HG03354 (cell line): ENCODE data around the gene TSPOAP1.

ENCODE experiments used
- ATAC-seq: cut with Tn5 transposase; IDR thresholded peaks from one replicate; pipeline ENCODE4 v1.9.1; 2021; ENCODE audit warnings: mild to moderate bottlenecking; ENCODE audit not compliant: unreplicated experiment, poor library complexity, severe bottlenecking

Gene TSPOAP1

DNA sequence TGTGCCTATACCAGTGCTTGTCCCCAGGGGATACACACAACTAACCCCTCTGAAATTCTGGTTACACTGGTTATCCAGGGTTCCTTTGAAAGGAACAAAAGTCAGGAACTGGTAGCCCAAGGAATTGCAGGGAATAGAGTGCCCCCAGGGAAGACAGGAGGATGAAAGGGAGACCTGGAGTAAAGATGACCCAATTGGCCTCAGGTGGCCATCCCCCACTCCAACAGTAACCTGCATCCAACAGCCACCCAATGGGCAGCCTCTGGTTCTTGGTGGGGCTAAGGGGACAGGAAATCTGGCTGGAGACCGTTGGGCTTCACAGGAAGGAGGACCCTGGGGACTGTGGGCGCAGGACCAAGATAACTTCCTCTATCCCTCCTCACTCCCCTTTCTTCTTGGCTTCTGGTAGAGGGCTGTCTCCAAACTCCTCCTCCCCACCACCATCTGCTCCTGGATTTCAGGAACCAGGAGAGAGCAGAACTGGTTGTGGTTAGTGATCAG lies 47.0 kb downstream of the TSPOAP1 start:
- no peak for ATAC-seq

- ATAC-seq, result no peak
These were observed 47.9 kb downstream of the TSPOAP1 start, which contains the start of gene MPO for GRCh38 chr17:58280480-58281217. Gene MPO, minus strand, starts transcription at chr17:58280935. Its CDS starts 177 bp downstream, at chr17:58280758.

GRCh38 chr17:58279736-58280479 lies 48.7 kb downstream of the TSPOAP1 start:
- ATAC-seq, result no peak

GRCh38 chr17:58279016-58279711 lies 49.4 kb downstream of the TSPOAP1 start:
- ATAC-seq, result no peak

- ATAC-seq, result no peak
These were observed 50.0 kb downstream of the TSPOAP1 start for GRCh38 chr17:58278661-58279015.

GRCh38 chr17:58277802-58278595 lies 50.6 kb downstream of the TSPOAP1 start:
- no peak for ATAC-seq

DNA sequence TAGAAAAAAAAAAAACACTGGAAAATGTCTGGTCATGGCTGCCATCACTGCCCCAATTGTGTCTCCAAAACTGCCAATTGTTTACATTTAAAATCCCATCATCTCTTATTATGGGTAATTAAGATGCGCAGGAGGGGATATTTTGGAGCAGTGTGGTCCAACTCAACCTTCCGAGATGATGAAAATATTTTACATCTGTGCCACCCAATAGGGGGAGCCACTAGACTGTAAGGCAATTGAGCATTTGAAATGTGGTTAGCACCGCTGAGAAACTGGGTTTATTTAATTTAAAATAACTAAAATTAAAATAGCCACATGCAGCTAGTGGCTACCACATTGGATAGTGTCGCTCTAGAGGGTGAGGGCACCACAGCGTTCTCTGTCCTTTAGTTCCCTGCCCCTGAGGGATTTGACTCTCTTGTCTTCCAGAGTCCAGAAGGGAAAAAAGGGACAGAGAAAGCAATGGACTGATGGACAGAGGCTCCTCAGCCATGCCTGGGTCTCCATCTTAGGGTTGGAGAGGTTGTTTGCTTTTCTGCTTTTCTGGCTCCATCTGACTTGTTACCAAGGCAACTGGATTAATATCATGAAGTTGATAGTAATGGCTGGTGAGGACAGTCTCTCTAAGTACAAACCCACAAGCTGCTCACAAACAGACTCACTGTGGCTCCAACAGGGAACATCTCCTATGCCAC lies 51.3 kb downstream of the TSPOAP1 start:
- no peak for ATAC-seq

GRCh38 chr17:58276423-58276822 lies 52.2 kb downstream of the TSPOAP1 start:
- ATAC-seq, result no peak

DNA sequence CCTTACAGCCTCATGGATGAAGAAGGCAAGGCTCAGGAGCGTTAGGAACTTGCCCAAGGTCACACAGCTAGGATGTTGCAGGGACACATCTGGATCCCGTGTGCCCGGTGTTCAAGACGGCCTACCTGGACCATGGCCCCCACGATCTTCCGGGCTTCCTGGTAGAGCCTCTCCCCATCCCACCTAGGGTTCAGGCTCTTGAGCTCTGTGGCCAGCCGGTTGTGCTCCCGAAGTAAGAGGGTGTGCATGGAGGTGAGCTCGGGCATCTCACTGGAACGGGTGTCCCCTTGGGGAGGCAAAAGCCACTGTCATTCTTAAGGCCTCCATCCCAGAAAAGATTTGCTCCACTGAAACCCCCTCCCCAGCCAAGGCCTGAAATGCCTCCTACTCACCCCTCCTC lies 53.2 kb downstream of the TSPOAP1 start:
- no peak for ATAC-seq

DNA sequence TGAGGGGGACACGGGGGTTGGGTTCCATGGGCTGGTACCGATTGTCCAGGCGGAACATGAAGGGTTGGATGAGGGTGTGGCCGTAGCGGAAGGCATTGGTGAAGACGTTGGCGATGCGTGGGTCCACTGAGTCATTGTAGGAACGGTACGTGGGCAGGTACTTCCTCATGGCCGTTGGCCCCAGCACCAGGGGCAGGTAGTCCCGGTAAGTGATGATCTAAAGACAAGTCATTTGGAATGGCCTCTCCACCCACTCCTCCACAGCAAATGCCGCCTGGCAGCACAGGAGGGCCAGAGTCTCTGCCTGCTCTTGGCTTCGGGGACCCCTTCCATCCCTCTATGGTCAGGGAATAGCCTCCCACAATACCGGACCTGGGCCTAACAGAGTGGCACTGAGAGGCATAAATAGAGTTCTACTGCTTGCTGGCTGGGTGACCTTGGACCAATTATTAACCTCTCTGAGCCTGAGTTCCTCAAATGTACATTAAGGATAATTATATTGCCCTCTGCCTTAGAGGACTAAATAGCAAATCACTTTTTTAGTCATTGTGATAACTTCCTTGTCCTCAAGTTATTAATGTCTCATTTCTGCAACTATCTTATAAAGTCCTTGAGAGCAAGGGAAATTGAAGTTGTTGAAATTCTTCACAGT lies 55.0 kb downstream of the TSPOAP1 start:
- ATAC-seq, result no peak

- no peak for ATAC-seq
These were observed 56.0 kb downstream of the TSPOAP1 start for GRCh38 chr17:58272367-58273280.

- no peak for ATAC-seq
These were observed 57.2 kb downstream of the TSPOAP1 start for GRCh38 chr17:58271216-58271931.

GRCh38 chr17:58270476-58271215 lies 57.9 kb downstream of the TSPOAP1 start:
- ATAC-seq, result no peak

- ATAC-seq, result no peak
These were observed 58.9 kb downstream of the TSPOAP1 start for GRCh38 chr17:58269557-58270291.

DNA sequence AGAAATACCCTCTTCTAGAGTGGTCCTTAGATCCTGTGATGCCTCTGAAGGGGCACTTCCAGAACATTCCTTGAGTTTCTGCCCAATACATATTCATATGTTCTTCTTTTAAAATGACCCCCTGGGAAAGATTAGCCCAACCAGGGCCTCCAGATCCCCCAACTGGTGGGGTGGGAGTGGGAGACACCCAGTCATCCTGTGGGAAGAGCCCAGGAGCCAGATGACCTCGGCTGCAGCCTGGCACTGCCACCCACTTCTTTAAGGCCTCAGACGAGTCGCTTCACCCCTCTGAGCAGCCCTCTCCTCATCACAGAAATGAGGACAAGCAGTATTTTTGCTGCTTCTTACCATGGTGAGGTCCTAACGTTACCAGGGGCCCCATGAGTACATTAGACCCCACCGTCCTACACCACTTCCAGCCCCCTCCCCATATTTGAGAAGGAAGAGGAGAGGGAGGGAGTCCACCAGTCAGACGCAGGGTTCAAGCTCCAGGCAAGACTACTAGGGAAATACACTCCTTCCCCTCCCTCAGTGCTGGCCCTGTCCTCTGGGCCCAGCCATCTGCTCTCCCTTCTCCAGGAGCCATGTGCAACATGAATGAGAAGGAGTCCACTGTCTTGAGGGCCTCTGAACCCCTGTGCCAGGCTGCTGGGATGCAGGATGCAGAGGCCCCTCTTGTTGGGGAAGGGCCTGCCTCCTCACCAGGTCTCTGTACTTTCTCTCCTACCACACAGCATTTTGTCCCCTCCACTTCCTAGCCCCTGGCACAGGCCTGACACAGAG lies 59.6 kb downstream of the TSPOAP1 start:
- no peak for ATAC-seq
